NCI-H510A treated with DMSO at 0.1 percent for 48 hours (cell line): ENCODE results near the gene TOGARAM2.

Experiments
- DNase-seq: peaks from one replicate; lab custom pipeline; 2025; lab: John Stamatoyannopoulos, UW

TOGARAM2 gene

DNA sequence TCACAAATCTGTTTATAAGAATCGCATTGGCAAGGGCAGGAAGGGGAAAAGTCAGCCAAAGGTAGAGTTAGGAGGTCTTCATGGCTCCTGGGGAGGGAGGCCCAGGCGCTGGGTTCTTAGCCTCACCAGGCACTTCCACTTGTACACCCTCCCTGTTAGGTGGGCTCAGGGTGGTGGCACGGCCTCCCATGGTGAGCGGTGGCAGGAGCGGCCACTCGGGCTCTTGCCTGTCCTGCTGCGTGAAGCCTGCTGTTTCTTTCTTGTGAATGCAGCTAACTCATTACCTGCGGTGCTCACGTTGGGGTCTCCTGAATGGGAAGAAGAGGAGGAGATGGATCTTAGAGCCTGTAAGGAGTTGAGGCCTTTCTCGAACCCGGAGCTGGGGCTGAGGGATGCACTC, 40.8 kb downstream of the TOGARAM2 start:
- DNase-seq = no peak

DNA sequence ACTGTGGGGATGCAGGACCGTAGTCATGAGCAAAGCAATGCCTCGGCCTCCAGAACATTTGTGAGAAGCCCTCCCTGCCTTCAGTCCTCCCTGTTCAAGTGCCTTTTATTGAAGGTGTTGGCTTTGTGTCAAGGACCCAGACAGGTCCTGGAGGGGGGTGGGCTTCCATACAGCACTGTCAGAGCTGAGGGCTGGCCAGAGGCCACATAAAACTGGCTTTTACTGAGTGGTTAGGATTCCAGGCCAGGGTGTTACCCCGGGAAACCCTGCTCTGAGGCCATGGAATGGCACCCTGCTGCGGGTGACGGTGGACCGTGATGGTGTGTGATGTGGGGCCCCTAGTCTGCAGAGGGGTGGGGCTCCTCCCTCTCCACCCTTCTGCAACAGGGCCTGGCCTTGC, 41.6 kb downstream of the TOGARAM2 start:
- DNase-seq = no peak

DNA sequence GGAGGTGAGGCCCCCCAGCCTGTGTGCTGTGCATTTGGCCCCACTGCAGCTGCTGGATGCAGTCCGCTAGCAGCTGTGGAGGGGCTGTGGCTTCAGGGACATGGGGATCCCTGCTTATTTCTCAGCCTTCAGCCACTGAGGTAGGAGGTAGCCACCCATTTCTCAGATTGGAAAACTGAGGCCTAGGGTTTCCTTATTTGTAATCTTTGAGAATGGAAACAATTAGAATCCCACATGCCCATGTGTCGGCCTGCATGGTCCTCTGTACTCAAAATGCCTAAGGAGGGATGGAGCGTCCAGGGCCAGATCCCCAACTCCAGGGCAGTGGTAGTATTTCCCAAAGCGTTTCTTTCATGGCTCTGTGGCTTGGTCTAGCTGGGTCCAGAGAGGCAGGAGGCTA, 42.1 kb downstream of the TOGARAM2 start:
- no peak for DNase-seq

DNA sequence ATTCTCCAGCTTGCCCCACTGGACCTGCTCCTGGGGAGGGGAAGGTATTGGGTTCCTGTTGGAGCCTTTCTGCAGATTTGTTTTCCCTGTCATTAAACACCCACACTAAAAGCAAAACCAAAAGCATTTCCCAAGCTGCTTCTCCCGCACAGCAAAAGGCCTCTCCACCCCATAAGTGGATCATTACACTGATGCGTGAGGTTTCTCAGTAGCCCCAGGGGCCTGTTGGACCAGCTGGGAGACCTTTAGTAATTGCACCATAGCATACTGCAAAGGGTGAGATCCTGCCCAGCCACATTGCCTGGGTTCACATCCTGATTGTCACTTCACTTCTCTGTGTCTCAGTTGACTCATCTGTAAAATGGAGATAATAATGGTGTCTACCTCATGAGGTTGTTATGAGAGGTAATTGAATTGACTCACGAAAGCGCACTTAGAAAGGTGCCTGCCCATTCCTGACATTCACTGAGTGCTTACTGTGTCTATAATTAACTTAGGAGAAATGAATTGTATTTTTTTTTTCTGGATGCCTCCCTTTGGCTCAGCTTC, 43.9 kb downstream of the TOGARAM2 start:
- DNase-seq = no peak

DNA sequence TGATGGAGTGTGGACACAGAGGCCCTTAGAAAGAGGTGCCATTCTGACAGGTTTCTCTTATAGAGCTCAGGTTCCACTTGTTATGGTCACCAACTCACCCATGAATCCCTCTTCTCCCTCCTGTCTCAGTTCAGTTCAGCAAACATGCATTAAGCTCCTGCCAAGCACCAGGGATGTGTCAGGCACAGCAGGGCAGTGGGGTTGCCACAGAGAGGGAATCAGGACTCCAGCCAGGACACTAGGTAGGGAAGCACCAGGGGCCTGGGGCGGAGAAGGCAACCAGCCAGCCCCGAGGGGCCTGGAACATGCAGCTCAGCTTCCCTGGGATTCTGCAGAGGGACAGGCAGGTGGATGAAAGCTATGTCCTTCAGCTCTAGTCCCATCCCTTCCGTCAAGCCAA, 44.6 kb downstream of the TOGARAM2 start:
- DNase-seq = no peak

DNA sequence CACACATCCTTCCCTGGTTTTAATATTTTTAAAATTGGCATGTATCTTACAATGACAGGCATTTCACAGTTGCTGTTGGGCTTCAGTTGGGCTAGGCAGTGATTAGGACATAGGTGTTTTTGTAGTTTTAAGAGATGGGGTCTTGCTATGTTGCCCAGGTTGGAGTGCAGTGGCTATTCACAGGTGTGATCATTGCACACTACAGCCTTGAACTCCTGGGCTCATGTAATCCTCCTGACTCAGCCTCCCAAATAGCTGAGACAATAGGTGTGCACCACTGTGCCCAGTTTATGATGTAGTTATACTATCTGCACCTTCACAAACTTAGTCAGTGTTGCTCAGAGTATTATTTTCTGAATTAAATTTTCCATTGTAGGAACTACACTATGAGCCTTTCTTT, 49.9 kb downstream of the TOGARAM2 start:
- no peak for DNase-seq

DNA sequence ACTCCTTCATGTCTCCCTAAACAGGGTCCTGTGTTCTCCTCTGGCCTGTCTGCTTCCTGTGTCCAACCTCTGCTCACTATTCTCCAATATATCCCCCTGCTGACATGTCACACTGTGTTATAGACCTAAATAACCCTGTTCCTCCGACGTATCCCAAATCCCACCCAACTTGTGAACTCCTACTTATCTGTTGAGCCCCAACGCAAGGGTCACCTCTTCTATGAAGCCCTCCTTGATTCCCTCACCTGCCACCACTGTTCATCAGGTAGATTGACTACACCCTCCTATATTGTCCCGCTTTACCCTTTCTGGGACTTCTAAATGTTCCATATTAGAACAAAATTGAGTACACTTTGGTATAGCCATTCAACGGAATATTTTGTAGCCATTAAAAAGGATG, 51.1 kb downstream of the TOGARAM2 start:
- no peak for DNase-seq

DNA sequence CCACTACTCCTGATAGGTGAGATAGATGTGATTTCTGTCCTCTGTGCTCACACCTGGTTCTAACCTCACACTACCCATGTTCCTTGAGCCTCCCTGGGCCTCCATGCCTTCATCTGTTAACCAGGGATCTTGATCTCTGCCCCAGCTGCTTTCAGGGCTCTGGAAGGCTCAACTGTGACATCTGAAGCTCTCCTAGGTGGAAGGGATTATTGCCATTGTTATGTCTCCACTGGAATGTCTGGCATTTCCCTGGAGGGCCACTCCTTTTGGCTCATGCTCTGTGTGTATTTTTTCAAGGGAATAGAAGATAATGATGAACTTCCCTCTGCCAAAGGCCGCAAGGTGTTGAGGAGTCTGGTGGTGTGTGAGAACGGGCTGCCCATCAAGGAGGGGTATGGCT, 52.1 kb downstream of the TOGARAM2 start:
- DNase-seq = no peak

DNA sequence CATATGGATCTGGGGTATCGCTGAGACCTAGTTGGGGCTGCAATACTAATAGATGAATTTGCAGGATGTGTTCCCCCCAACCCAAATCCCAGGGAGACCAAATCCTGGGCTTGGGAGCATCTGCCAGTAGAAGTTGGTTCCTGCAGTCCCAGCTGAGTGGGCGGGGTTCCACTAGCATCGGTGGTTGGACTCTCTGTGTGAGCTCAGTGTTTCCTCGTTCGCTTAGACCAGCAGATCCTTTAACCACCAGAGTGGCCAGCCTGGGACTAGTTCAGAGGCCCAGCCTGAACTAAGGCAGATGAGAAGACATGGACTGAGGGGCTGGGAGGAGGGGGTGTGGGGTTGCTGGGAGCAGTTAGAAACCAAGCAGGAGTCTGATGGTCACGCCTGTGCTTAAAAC, 52.6 kb downstream of the TOGARAM2 start:
- no peak for DNase-seq

DNA sequence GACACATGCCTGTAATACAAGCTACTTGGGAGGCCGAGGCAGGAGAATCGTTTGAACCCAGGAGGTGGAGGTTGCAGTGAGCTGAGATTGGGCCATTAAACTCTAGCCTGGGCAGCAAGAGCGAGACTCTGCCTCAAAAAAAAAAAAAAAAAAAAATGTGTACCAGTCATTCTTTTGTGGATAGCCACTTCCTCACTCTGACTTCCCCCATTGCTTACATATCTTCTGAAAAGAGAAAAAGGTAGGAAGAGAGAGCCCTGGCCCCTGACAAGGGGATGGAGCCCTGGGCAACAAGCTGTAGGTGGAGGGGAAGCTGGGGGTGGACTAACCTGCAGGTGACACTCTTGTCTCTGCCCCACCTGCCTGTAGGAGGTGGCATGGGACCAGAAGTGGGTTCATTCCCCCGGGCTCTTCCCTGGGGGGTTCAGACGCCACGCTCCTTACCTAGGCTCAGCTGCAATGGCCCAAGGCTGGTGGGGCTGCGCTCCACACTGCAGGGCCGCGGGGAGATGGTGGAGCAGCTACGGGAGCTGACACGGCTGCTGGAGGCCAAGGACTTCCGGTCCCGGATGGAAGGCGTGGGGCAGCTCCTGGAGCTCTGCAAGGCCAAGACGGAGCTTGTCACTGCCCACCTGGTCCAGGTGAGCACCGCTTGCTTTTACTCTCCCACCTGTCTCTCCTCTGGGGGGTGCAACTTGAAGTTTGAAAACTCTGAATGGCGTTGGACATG, 54.1 kb downstream of the TOGARAM2 start:
- no peak for DNase-seq

DNA sequence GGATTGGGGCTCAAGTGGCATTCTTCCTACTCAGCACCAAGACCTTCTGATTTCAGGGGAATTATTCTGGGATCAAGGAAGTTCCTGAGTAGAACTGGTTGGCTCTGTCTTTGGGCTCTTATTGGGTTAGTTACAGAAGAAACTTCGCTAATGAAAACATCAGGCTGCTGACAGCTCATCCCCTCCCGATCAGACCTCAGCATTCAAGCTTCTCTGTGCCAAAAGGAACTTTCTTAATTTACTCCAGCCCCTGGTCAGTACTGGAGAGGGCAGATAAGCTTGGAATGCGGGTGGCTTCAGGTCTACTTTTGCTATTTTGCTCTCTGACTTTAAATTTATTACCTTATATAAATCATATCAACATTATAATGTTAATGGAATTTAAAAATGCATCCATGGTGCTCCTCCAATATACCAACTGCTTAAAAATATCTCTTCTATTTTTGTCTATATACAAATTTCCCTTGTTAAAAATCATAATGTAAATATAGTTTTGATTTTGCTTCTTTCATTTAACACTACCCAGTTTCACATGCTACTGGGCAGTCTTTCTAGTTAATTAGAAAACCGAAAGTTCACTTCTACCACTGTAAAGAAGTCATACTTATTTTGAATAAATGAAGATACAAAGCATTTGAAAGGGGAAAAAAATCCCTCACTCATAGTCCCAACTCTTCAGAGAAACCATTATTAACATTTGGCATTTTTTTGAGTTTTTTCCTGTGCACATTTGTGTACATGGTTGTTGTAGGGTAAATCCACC, 58.8 kb downstream of the TOGARAM2 start:
- no peak for DNase-seq

DNA sequence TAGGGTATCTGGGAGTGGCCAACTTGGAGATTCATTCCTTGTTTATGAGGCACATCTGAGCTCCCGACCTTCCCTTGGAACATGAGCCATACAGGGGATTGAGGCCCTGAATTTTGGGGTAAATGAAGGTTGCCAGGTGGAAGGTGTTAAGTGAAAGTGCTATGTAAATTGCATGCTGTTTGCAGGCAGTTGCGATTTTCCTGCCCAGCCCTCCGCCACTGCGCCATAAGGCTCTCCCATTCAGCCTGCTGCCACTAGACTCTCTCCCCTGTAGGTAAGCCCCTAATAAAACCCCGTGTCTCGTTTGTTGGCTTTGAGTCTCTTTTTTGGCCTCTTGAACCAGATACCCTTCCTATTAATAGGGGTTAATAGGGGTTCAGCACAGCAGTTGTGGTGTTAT, 59.5 kb downstream of the TOGARAM2 start:
- DNase-seq = no peak

DNA sequence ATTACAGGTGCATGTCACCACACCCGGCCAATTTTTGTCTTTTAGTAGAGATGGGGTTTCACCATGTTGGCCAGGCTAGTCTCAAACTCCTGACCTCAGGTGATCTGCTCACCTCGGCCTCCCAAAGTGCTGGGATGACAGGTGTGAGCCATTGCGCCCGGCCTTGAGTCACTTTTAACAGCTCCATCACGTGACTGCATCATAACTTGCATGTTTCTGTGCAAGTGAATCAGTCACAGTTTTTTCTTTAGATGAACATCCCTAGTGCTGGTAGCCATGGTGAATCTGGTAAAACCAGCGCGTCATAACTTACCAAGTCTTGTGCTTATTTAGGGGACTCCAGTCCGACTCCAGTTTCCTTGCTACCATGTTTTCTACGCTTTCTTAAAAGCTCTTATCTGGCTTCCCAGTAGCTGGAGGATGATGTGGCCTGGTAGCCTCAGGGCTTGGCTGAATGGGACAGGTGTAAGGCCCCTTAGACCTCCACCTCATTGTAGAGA, 60.1 kb downstream of the TOGARAM2 start:
- no peak for DNase-seq

DNA sequence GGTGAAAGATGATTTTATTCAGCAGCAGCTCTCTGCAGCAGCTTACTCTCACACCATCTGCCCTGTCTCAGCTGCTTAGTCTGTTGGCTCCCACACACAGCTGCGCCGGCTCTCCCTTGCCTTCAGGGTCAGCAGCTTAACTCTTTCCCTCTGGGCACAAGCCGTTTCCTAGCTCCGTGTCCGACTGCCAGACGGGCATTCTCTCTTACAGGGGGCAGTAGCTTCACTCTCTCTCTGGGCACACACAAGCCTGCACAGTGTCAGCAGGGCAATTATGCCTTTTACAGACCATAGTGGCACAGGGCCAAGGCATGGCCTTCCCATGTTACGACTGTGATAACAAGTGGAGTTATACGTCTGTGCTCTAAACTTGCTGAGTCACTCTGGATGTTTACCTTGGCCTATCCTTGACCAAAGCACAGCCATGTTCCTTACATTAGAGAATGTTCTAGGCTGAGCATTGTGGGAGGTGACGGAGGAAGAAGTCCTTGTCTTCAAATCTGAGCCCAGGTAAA, 61.5 kb downstream of the TOGARAM2 start:
- DNase-seq = no peak

DNA sequence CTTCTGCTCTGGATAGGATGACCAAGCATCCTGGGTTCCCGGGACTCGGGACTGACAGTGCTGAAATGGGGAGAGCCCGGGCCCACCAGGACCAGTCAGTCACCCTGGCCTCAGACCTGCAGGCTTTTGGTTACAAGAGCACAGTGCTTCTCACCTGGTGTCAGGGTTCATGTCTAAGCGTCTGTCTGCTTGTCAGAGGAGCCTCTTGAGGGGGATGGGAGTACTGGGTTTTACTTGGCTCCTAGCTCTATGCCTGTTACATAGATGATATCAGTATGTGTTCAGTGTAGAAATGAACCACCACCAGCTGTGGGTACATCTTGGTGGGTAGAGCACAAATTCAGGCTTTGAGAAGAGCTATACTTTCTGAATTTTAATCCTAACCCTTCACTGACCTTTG, 63.4 kb downstream of the TOGARAM2 start:
- no peak for DNase-seq

DNA sequence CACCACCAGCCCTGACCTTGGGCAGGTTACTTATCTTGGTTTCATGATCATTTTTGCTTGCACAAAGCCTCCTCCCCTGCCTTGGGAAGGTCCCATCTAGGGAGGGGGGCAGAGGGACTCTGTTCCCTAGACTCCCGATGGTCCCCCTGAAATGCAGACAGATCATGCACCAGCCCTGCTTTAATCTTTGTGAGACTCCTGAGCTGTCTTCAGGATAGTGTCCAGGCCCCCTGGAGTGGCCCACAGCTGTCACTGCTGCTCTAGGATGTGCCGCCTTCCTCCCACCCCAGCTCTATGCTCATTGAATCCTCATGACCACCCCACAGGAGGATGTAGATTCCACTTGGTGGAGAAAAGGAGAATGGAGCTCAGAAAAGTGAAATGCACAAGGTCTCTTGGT, 65.2 kb downstream of the TOGARAM2 start:
- DNase-seq = no peak

DNA sequence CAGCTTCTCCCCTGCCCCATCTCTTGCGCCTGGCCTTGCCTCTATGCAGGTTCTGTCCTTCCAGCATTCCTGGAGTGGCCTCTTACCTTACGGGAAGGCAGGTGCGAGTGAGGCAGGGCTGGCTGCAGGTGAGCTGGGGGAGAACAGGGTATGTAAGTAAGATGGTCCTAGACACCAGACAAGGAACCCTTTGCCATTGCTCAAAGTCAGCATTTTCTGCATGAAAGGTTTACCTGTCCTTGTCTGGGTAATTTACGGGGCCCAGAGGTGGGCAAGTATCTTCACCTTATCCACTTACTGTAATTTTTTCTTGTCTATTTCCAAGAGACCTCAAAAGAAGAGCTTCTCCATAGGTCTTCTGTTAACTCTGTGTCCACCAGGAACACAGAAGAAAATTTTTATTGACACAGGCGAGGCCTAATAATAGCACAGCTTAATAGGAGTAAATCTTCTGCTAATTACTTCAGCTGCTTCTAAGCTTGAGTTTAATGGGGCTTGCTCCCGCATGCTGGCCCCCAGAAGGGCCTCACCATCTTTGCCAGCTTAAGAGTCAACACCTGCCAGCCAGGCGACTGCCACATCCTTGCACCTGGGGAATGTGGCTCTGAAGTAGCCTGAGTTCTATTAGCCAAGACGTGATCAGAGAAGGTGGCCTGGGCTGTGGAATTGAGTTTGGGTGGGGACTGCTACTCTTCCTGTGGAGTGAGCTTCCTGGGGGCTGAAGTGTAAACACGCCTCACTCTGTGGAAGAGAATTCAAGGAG, 66.2 kb downstream of the TOGARAM2 start:
- peak; percentile 33 for DNase-seq

DNA sequence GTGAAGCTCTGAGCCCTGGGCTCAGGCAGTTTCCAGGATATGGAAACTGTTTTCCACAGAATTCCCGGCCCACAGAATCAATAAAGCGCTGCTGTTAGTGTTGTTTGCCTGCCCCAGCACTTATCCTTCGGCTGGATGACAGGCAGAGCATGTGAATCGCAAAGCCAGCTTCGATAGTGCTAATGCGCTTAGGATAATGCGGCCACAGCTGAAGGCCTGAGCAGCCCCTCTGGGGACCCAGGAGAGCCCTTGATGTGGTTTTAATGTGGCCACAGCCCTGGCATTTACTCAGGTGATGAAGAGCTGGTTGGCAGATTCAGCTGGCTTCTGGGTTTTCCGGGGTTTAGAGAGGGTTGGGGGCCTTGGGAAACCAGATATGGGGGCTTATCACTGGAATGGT, 69.5 kb downstream of the TOGARAM2 start:
- DNase-seq = no peak

DNA sequence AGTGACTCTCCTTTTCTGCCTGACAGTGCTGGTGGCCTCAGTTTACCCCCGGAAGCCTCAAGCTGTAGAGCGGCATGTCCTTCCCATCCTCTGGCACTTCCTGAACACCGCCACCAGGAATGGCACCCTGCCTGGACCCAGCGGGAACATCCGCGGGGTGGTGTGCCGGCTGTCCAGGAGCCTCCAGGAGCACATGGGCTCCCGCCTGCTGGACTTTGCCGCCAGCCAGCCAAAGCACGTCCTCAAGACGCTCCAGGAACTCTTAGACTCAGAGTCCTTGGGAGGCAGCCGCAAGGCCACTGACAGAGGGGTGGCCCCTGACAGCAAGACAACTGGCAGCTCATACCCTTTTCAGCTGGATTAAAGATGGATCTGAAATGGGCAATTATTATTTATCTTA, 70.6 kb downstream of the TOGARAM2 start:
- DNase-seq = no peak

DNA sequence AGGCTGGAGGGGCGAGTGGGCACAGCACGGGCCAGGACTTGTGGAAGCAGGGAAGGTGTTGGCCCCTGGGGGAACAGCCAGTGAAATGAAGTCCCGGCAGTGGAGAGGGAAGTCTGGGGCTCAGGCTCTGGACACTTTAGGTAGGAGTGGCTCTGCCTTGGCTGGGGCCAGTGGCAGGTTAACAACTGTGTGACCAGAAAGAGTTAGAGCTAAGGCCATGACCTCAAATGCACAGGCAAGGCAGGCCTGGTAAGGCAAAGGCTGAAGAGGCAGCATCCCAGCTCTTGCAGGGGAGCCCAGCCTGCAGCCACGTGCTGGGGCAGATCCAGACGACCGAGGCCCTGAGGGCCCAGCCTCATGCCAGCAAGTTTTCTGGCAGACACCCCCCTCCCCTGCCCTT, 71.7 kb downstream of the TOGARAM2 start:
- DNase-seq = no peak

DNA sequence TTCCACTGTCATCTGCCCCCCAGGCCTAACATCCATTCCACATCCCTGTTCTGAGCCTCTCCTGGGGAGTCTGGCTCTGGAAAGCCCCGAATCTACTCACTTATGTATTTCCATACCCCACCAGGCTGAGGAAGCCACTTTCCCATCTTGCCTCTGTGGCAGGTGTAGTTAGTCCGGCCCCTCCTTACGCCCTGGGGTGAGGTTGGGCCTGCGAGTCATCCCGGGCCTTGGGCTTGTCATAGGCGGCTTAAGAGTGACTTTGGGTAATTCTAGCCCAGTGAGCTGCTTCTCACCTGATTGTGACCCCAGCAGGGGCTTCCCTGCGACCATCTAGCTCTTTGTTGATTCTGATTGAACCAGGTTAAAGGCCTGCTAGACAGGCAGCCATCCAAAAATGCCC, 72.1 kb downstream of the TOGARAM2 start:
- no peak for DNase-seq

DNA sequence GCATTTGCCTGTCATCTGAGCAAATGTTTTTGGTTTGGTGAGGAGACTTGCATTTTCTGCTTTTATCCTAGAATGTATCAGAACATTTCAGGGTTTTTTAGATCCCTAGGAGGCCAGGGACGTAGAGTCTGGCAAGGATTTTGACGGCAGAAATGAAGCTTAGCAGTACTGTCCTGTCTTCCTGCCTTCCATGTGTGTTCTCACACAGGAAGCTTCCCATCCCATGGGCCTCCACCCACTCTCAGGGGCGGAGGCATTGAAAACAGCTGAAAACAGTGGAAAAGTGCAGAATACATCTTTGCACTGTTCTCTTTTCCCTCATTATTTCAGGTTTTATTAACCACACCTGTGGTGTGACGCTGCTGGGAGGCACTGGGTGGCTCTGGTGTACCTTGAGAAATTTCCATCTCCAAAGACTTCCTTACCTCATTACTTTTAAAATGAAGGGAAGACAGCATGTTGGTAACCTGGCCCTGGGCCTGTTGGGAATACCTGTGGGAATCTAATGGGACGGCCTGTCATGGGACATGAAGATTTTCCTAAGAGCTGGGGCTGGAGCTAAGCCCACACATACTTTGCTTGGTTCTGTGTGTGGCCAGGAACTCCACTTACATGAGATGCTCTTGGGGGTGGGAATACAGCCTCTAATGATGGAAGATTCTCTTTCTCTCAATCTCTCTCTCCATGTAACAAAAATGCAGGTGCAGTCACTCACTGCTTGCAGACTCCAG, 72.7 kb downstream of the TOGARAM2 start:
- DNase-seq = no peak
